HEK293 (cell line): ENCODE data around the gene ITGA2B.

ENCODE experiments used
- FEZF1 ChIP-seq: fragments of 450-650 bp; formaldehyde crosslinking; IDR thresholded peaks from 2 replicates; pipeline ENCODE4 v1.5.1; 2016; ENCODE audit warnings: missing biosample characterization, missing genetic modification characterization
- GLI2 ChIP-seq: fragments of 450-650 bp; formaldehyde crosslinking; IDR thresholded peaks from 2 replicates; pipeline ENCODE4; 2017; ENCODE audit warnings: missing biosample characterization, missing genetic modification characterization, low read depth, borderline replicate concordance
- GLIS2 ChIP-seq: fragments of 450-650 bp; formaldehyde crosslinking; IDR thresholded peaks from 2 replicates; pipeline ENCODE4 v1.5.1; 2016; ENCODE audit warnings: missing biosample characterization, missing genetic modification characterization
- SP7 ChIP-seq: fragments of 450-650 bp; formaldehyde crosslinking; IDR thresholded peaks from 2 replicates; pipeline ENCODE4 v1.5.1; 2016; ENCODE audit warnings: missing biosample characterization, missing genetic modification characterization
- ZBTB20 ChIP-seq: fragments of 450-650 bp; formaldehyde crosslinking; IDR thresholded peaks from 2 replicates; pipeline ENCODE4 v1.5.1; 2016; ENCODE audit warnings: missing biosample characterization, missing genetic modification characterization
- ZFHX2 ChIP-seq: fragments of 450-650 bp; formaldehyde crosslinking; conservative IDR thresholded peaks from 2 replicates; pipeline ENCODE4 v1.5.1; 2016; ENCODE audit warnings: missing biosample characterization, missing genetic modification characterization
- ZFP3 ChIP-seq: fragments of 450-650 bp; formaldehyde crosslinking; IDR thresholded peaks from 2 replicates; pipeline ENCODE4 v1.5.1; 2016; ENCODE audit warnings: low read depth, missing biosample characterization, missing genetic modification characterization
- ZNF132 ChIP-seq: fragments of 450-650 bp; formaldehyde crosslinking; IDR thresholded peaks from 2 replicates; pipeline ENCODE4 v1.5.1; 2017; ENCODE audit warnings: missing biosample characterization, missing genetic modification characterization, borderline replicate concordance
- ZNF274 ChIP-seq, 2 experiments: fragments of 200-500 bp in 1 of 2; fragments of 450-650 bp in 1 of 2; sonication (Bioruptor generic) in 1 of 2; formaldehyde crosslinking in 1 of 2; IDR thresholded peaks; 2 replicates each; pipeline versions ENCODE4 v1.5.1 to v1.6.1; 2014 to 2016; ENCODE audit warnings: borderline replicate concordance in 1 of 2, inconsistent platforms in 1 of 2, low read length in 1 of 2, missing biosample characterization in 1 of 2, missing genetic modification characterization in 1 of 2
- ZNF37A ChIP-seq: fragments of 450-650 bp; IDR thresholded peaks from 2 replicates; pipeline ENCODE4 v1.5.1; 2018; ENCODE audit warnings: missing biosample characterization, missing genetic modification characterization
- ZNF423 ChIP-seq: fragments of 450-650 bp; formaldehyde crosslinking; IDR thresholded peaks from 2 replicates; pipeline ENCODE4 v1.5.1; 2016; ENCODE audit warnings: missing biosample characterization, missing genetic modification characterization
- ZNF514 ChIP-seq: fragments of 450-650 bp; formaldehyde crosslinking; IDR thresholded peaks from 2 replicates; pipeline ENCODE4 v1.5.1; 2016; ENCODE audit warnings: missing biosample characterization, missing genetic modification characterization
- ZNF529 ChIP-seq: fragments of 450-650 bp; formaldehyde crosslinking; IDR thresholded peaks from 2 replicates; pipeline ENCODE4 v1.5.1; 2017; ENCODE audit warnings: missing genetic modification characterization, missing biosample characterization; ENCODE audit not compliant: insufficient replicate concordance
- ZNF549 ChIP-seq: fragments of 450-650 bp; IDR thresholded peaks from 2 replicates; pipeline ENCODE4 v1.5.1; 2018; ENCODE audit warnings: missing biosample characterization, missing genetic modification characterization, mild to moderate bottlenecking, inconsistent platforms, moderate library complexity
- ZNF670 ChIP-seq: fragments of 450-650 bp; formaldehyde crosslinking; IDR thresholded peaks from 2 replicates; pipeline ENCODE4 v1.5.1; 2016; ENCODE audit warnings: missing biosample characterization, missing genetic modification characterization, low read depth
- ZNF777 ChIP-seq: fragments of 450-650 bp; formaldehyde crosslinking; IDR thresholded peaks from 2 replicates; pipeline ENCODE4 v1.5.1; 2017; ENCODE audit warnings: missing biosample characterization, missing genetic modification characterization, borderline replicate concordance
- TF ChIP-seq, protein P1 (sequence below): fragments of 450-650 bp; formaldehyde crosslinking; IDR thresholded peaks from 2 replicates; pipeline ENCODE4 v1.5.1; 2017; ENCODE audit warnings: missing biosample characterization, missing genetic modification characterization
- TF ChIP-seq, protein P2 (sequence below): fragments of 450-650 bp; formaldehyde crosslinking; IDR thresholded peaks from 2 replicates; pipeline ENCODE4 v1.5.1; 2016; ENCODE audit warnings: missing biosample characterization, missing genetic modification characterization, borderline replicate concordance
- TF ChIP-seq, protein P3 (sequence below): fragments of 450-650 bp; formaldehyde crosslinking; IDR thresholded peaks from 2 replicates; pipeline ENCODE4 v1.5.1; 2017; ENCODE audit warnings: missing biosample characterization, mild to moderate bottlenecking, missing genetic modification characterization, moderate library complexity
- TF ChIP-seq, protein P4 (sequence below): fragments of 450-650 bp; formaldehyde crosslinking; IDR thresholded peaks from 2 replicates; pipeline ENCODE4 v1.5.1; 2016; ENCODE audit warnings: missing biosample characterization, missing genetic modification characterization
- TF ChIP-seq, protein P5 (sequence below): fragments of 450-650 bp; formaldehyde crosslinking; optimal IDR thresholded peaks from 2 replicates; pipeline ENCODE3; 2016; ENCODE audit warnings: missing biosample characterization, mild to moderate bottlenecking, missing genetic modification characterization
- TF ChIP-seq, protein P6 (sequence below): fragments of 450-650 bp; formaldehyde crosslinking; IDR thresholded peaks from 2 replicates; pipeline ENCODE4; 2016; ENCODE audit warnings: missing biosample characterization, missing genetic modification characterization
- TF ChIP-seq, protein P7 (sequence below): fragments of 450-650 bp; formaldehyde crosslinking; IDR thresholded peaks from 2 replicates; pipeline ENCODE4 v1.5.1; 2017; ENCODE audit warnings: missing biosample characterization, missing genetic modification characterization

Gene ITGA2B

DNA sequence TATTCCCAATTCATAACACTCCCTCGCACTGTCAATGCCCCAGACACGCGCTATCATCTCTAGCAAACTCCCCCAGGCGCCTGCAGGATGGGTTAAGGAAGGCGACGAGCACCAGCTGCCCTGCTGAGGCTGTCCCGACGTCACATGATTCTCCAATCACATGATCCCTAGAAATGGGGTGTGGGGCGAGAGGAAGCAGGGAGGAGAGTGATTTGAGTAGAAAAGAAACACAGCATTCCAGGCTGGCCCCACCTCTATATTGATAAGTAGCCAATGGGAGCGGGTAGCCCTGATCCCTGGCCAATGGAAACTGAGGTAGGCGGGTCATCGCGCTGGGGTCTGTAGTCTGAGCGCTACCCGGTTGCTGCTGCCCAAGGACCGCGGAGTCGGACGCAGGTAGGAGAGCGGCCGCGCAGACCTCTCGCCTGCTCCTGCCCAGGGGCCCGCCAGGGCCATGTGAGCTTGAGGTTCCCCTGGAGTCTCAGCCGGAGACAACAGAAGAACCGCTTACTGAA lies 44.5 kb downstream of the ITGA2B start, which contains the start of gene GRN (continued):
- TF ChIP-seq, protein P1, sequence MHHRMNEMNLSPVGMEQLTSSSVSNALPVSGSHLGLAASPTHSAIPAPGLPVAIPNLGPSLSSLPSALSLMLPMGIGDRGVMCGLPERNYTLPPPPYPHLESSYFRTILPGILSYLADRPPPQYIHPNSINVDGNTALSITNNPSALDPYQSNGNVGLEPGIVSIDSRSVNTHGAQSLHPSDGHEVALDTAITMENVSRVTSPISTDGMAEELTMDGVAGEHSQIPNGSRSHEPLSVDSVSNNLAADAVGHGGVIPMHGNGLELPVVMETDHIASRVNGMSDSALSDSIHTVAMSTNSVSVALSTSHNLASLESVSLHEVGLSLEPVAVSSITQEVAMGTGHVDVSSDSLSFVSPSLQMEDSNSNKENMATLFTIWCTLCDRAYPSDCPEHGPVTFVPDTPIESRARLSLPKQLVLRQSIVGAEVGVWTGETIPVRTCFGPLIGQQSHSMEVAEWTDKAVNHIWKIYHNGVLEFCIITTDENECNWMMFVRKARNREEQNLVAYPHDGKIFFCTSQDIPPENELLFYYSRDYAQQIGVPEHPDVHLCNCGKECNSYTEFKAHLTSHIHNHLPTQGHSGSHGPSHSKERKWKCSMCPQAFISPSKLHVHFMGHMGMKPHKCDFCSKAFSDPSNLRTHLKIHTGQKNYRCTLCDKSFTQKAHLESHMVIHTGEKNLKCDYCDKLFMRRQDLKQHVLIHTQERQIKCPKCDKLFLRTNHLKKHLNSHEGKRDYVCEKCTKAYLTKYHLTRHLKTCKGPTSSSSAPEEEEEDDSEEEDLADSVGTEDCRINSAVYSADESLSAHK (tag by site-specific recombination): peak; percentile 36; the same call in 1 of the 2 replicates
- TF ChIP-seq, protein P2, sequence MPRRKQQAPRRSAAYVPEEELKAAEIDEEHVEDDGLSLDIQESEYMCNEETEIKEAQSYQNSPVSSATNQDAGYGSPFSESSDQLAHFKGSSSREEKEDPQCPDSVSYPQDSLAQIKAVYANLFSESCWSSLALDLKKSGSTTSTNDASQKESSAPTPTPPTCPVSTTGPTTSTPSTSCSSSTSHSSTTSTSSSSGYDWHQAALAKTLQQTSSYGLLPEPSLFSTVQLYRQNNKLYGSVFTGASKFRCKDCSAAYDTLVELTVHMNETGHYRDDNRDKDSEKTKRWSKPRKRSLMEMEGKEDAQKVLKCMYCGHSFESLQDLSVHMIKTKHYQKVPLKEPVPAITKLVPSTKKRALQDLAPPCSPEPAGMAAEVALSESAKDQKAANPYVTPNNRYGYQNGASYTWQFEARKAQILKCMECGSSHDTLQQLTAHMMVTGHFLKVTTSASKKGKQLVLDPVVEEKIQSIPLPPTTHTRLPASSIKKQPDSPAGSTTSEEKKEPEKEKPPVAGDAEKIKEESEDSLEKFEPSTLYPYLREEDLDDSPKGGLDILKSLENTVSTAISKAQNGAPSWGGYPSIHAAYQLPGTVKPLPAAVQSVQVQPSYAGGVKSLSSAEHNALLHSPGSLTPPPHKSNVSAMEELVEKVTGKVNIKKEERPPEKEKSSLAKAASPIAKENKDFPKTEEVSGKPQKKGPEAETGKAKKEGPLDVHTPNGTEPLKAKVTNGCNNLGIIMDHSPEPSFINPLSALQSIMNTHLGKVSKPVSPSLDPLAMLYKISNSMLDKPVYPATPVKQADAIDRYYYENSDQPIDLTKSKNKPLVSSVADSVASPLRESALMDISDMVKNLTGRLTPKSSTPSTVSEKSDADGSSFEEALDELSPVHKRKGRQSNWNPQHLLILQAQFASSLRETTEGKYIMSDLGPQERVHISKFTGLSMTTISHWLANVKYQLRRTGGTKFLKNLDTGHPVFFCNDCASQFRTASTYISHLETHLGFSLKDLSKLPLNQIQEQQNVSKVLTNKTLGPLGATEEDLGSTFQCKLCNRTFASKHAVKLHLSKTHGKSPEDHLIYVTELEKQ (tag by site-specific recombination): no peak
- TF ChIP-seq GLIS2 (no peak), ZNF529 (no peak), ZFP3 (tag by site-specific recombination) (no peak), GLI2 (tag by site-specific recombination) (no peak), FEZF1 (tag by site-specific recombination) (no peak), ZNF132 (tag by site-specific recombination) (no peak), ZBTB20 (tag by site-specific recombination) (no peak; the same call in 1 of the 2 replicates), ZNF549 (tag by site-specific recombination) (no peak), ZNF37A (tag by site-specific recombination) (no peak), SP7 (tag by site-specific recombination) (peak; percentile 65), ZNF274 (IDR thresholded peaks at IDR 0.05; ENCODE audit: low read length) (no peak), ZNF274 (tag by site-specific recombination; IDR thresholded peaks at IDR 0.05; ENCODE audit: borderline replicate concordance) (no peak), ZNF514 (tag by site-specific recombination) (no peak), ZFHX2 (tag by site-specific recombination) (no peak), ZNF423 (tag by site-specific recombination) (no peak), ZNF777 (tag by site-specific recombination) (no peak), ZNF670 (no peak)
- TF ChIP-seq, protein P3, sequence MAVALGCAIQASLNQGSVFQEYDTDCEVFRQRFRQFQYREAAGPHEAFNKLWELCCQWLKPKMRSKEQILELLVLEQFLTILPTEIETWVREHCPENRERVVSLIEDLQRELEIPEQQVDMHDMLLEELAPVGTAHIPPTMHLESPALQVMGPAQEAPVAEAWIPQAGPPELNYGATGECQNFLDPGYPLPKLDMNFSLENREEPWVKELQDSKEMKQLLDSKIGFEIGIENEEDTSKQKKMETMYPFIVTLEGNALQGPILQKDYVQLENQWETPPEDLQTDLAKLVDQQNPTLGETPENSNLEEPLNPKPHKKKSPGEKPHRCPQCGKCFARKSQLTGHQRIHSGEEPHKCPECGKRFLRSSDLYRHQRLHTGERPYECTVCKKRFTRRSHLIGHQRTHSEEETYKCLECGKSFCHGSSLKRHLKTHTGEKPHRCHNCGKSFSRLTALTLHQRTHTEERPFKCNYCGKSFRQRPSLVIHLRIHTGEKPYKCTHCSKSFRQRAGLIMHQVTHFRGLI (tag by site-specific recombination): no peak
- TF ChIP-seq, protein P4, sequence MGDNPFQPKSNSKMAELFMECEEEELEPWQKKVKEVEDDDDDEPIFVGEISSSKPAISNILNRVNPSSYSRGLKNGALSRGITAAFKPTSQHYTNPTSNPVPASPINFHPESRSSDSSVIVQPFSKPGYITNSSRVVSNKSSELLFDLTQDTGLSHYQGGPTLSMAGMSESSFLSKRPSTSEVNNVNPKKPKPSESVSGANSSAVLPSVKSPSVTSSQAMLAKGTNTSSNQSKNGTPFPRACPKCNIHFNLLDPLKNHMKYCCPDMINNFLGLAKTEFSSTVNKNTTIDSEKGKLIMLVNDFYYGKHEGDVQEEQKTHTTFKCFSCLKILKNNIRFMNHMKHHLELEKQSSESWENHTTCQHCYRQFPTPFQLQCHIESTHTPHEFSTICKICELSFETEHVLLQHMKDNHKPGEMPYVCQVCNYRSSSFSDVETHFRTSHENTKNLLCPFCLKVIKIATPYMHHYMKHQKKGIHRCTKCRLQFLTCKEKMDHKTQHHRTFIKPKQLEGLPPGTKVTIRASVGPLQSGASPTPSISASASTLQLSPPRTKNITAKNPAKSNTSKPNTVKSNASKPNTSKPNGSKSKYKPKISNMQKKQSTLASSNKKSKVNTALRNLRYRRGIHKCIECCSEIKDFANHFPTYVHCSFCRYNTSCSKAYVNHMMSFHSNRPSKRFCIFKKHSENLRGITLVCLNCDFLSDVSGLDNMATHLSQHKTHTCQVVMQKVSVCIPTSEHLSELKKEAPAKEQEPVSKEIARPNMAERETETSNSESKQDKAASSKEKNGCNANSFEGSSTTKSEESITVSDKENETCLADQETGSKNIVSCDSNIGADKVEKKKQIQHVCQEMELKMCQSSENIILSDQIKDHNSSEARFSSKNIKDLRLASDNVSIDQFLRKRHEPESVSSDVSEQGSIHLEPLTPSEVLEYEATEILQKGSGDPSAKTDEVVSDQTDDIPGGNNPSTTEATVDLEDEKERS (tag by site-specific recombination): no peak
- TF ChIP-seq, protein P5, sequence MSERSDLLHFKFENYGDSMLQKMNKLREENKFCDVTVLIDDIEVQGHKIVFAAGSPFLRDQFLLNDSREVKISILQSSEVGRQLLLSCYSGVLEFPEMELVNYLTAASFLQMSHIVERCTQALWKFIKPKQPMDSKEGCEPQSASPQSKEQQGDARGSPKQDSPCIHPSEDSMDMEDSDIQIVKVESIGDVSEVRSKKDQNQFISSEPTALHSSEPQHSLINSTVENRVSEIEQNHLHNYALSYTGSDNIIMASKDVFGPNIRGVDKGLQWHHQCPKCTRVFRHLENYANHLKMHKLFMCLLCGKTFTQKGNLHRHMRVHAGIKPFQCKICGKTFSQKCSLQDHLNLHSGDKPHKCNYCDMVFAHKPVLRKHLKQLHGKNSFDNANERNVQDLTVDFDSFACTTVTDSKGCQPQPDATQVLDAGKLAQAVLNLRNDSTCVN: peak; percentile 27
- TF ChIP-seq, protein P6, sequence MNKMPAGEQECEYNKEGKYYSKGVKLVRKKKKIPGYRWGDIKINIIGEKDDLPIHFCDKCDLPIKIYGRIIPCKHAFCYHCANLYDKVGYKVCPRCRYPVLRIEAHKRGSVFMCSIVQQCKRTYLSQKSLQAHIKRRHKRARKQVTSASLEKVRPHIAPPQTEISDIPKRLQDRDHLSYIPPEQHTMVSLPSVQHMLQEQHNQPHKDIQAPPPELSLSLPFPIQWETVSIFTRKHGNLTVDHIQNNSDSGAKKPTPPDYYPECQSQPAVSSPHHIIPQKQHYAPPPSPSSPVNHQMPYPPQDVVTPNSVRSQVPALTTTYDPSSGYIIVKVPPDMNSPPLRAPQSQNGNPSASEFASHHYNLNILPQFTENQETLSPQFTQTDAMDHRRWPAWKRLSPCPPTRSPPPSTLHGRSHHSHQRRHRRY (tag by site-specific recombination): no peak
- TF ChIP-seq, protein P7, sequence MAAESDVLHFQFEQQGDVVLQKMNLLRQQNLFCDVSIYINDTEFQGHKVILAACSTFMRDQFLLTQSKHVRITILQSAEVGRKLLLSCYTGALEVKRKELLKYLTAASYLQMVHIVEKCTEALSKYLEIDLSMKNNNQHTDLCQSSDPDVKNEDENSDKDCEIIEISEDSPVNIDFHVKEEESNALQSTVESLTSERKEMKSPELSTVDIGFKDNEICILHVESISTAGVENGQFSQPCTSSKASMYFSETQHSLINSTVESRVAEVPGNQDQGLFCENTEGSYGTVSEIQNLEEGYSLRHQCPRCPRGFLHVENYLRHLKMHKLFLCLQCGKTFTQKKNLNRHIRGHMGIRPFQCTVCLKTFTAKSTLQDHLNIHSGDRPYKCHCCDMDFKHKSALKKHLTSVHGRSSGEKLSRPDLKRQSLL (tag by site-specific recombination): no peak
